DMS79 treated with DMSO at 0.1 percent for 48 hours (cell line): ENCODE measurements around the gene FLT3.
"Not testable (repeated sequence)": the region's sequence is repeated elsewhere in the genome, so short reads cannot be mapped to it uniquely, and the experiment has no call there.

Experiments
- DNase-seq: peaks from one replicate; lab custom pipeline; 2025; lab: John Stamatoyannopoulos, UW

FLT3 gene

DNA sequence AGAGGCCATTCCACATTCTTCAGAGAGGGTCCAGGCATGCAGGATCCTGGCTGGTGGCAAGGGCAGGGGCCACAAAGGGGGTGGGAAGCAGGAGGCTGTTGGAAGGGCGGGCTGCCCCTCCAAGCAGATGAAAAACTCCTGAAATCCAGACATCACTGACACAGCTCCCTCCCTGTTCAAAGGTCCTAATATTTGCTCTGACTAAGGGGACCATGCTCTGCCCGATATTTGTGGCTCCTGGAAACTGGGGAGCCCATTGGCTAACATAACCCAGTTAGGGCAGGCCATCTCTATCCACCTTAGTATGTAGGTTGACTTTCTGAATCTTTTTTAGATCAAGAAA lies 127.9 kb downstream of the FLT3 start:
- no peak for DNase-seq

DNA sequence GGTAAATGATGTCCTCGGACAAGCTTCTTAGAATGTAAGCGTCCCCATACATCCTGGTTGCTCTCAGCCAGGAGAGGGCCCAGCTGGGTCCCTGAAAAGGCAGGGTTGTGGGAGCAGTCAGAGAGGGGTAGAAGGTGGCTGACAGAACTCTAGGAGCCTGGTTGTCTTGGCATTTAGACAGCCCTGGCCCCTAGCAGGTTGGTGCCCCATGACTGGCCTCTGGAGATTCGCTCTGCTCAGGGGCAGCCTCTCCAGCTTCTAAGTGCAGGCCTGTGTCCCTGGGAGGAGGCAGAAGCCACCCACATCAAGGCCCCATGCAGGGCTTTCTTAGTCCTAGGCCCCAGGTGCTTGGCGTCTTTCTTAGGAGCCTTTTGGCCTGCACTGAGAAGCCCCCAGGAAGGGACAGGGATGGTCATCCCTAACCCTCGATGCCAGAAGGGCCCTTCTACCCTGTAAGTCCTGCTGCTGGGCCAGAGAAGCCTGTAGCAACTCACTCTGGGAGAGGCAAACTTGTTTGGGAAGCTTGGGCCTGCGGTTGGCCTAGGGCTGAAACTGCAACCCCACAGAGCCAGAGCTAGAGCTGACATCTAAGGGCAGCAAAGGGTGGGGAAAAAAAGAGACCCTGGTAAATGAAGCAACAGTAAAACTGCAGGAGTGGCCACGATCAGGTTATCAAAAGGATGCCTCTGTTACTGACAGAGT lies 128.4 kb downstream of the FLT3 start:
- no peak for DNase-seq

DNA sequence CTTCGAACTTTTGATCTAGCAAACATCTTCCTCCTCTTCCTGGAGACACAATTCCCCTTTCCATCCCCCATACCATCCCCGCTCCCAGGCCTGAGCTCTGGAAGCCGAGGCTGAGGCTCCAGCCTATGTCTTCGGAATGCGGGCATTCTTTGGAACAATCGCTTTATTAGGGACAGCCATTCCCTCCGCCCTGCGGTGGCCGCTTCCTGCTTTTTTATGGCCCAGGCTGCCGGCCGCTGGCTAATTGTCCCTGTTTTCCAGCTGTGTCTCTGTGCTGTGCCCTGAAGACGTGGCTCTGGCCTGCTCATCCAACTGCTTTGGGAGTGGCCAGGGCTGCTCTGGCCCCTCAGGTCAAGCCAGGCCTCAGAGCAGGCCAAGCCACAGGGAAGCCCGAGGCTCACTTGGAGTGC lies 129.1 kb downstream of the FLT3 start:
- DNase-seq: no peak

DNA sequence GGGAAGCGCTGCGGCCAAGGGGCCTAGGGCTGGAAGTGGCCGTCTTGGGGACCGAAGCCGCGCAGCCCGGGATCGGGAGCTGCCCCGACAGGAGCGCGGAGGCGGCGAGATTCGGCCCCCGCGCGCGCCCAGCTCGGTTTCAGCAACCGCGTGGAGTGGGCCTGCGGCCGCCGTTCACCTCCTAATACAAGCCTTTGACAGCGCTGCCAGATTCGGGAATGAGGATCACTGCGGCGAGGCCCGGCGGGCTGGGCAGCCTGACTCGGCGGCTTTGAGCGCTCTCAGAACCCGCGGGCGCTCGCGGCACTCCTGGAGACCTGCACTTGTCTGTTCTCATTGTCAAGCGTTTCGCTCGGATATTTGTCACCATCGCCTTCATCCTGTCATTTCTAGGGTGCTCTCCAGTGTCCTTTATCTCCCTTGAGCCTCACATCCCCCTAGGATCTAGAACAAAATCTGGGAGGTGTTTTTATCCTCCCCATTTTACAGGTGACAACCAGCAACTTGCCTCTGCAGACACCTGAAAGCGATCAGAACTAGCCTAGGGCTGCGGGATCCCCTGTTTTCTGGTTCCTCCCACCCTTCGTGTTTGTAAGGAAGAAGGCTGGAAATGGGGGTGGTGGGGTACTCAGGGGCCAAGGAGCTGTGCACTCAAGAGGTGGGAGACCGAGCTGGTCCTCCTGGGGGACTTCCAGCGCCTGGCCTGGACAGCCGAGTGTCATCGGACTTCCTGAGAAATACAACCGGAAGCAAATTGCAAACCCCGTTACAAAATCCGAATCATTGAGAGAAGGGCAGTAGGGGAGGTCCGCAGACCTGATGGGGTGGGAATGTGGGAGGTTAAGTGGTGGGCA lies 129.8 kb downstream of the FLT3 start:
- no peak for DNase-seq

DNA sequence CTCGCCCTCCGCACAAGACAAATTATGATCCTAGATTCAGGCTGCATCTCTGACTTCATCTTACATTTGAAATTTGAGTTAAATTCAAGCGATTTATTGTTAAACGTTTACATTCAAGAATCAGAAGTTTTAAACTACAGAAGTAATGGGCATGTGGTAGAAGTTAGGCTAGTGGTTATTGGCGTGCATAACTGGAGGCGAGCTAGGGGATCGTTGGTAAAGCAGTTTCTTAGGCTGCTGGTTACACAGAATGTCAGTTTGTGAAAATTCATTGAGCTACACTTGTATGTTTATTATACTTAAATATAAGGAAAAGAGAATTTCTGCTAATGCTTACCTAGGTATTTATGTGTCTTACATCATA lies 130.5 kb downstream of the FLT3 start:
- DNase-seq: no peak

DNA sequence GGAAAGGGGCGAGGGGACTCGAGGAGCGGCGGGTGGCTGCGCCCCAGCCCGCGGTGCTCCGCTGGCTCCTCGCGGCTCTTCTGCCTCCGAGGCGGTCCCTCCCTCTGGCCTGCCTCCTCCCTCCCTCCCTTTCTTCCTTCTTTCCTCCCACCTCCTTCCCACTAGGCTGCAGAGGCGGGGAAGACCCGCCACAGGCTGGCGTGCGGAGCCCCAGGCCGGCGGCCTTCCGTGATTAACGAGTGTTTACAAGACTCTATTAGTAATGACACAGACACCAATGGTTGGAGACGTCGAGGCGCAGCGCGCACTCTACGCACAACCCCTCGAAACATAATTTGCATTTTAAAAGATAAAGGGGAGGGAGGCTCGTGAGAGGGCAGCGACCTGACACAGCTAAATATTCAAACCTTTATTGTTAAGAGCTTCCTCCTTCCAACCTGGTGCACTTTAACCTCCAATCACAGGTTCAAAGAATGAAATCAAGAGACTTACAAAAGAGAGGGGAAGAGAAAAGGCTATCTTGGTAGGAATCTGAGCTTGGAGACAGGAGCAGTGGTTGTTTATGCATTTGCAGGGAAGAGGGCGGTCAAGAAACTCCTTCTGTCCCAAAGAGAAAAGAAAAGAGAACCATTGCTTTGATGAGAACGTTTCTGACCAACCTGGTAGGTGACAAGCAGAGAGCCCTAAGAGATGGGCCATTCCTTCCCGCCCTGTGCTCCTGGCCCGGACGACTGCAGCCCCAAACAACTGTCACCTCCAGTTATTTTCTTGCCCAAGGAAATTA lies 131.1 kb downstream of the FLT3 start, which contains the start of gene CDX2:
CDX2 (minus strand) TSS at position 234 of the 784 bp plus-strand sequence. CDS start 309 bp downstream, outside the sequence.
- no peak for DNase-seq

DNA sequence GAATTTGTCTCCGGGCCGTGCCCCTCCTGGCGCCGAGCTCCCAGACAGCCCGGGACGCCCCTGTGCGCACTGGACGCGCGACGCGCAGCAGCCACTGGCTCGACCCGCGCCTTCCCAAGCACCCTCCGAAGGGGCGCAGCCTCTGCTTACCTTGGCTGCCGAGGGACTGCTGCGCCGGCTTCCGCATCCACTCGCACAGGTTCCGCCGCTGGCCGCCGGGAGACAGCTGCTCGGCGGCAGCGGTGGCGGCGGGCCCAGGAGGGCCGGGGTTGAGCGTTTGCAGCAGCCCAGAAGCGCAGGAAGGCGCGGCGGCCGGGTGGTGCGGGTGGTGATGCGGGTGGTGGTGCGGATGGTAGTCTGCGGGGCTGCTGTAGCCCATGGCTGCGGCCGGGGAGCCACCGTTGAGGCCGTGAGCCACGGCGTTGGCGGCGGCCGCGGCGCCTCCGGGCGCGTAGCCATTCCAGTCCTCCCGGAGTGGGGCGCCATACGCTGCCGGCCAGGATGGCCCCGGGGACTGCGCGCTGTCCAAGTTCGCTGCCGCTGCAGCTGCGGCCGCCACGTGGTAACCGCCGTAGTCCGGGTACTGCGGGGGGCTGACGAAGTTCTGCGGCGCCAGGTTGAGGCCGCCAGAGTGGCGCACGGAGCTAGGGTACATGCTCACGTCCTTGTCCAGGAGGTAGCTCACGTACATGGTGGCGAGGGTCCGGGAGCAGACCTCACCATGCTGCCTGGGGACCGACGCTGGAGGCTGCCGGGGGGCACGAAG lies 131.9 kb downstream of the FLT3 start:
- DNase-seq: no peak

DNA sequence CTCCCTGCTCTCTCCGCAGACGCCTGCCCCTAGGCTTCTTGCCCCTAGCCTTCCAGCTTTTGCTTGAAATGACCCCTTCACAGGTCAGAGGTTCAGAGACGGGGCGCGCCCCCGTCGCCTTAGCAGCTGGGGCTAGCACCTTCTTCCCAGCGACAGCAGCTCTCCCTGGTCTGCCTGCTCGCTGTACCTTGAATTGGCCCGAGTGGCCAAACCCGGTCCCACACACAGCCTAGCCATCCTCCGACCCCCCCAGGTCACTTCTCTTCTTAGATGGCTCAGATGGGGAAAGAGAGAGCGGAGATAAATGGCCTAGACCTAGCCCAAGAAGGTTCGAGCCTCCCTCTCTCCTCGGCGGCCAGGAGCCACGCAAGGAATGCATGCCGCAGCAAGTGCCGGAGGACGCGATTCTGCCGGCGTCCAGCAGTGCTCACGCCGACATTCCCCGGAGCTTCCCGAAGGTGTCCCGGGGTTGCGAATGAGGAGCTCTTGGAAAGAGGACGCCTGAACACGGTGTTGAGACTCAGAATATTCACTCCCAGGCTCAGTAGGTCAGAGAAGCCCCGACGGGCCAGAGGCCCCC lies 132.6 kb downstream of the FLT3 start:
- DNase-seq: no peak

DNA sequence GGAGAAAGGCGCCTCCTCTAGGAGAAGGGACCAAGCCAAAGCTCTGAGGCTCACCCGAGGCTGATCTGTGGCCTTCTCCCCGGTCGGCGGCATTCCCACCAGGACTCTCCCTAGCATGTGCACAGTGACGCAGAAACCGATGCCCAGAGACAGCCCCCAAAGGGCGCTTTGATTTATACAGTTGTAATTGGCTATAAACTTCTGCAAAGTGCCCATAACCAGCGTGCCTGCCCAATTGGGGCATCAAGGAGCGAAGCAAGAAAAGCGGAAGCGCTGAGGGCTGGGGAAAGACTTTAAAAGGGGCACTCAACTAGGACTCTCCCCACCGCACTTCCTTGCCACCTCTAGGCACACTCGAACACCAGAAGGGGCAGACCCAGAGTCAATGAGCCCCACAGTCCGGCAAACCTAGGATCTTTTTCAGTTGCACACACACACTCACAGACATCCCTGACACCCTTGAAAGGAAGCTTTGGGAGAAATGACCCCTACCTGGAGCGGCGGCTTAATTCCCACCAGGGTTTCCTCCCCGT lies 133.1 kb downstream of the FLT3 start:
- no peak for DNase-seq

DNA sequence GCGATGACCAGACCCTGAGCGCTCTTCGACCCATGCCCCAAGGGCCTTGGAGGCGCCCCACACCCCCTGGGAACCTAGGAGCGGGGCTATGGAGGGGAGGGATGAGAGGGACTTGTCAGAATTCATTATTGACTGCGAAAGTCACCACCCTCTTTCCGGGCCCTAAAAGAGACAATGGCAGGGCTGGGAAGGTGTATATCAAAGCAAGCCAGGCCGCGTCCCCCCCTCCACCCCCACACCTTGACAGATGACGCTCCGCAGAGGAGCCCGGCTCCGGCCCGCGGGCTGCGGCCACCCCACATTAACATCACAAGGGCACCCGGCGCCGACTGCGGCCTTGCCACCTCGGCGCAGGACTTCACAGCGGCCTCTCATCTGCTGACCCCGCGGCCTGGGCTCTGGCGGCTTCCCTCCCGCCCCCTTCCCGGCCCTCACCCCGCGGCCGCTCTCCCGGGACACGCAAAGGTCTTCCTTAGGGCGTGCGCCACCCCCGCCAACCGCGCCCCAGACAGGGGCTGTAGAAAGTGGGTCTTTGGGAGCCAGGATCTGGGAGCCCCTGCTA lies 133.7 kb downstream of the FLT3 start:
- DNase-seq: no peak

DNA sequence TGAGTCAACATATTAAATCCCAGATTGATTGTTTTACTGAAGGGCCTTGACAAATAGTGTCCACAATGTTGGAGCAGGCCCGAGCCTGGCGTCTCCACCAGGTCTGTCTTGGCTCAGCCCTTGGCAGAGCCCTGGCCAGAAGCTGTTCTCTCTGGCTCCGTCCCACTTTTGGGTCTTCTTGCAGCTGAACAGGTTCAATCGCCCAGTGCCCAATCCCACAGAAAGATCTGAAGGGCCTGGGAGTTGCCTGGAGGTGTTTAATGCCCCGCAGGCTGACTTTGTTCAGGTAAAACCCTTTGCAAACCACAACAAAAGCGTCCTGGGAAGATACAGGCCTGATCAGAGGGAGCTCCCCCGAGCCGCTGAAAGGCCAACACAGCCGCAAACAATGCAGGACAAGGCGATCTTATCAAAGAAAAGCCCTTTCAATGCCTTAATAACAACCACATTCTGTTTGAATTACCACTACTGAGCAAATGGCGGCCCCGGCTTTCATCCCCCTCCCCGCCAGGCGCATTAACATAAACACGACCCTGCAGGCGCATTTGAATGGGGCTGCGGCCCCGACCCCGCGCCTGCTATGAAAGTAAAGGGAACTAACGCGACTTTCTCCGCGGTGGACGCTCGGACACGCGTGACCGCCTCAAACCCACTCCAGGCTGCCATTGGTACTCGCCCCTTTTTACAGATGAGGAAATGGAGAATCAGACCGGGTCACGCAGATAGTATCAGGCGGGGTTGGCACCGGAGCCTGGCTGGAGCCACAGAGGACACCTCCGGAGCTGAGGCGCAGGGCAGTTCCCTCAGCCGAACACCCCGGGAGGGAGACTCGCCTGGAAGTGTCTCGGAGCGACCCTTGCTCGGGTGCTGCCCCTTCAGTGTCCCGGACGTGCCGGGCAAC lies 134.4 kb downstream of the FLT3 start:
- no peak for DNase-seq

DNA sequence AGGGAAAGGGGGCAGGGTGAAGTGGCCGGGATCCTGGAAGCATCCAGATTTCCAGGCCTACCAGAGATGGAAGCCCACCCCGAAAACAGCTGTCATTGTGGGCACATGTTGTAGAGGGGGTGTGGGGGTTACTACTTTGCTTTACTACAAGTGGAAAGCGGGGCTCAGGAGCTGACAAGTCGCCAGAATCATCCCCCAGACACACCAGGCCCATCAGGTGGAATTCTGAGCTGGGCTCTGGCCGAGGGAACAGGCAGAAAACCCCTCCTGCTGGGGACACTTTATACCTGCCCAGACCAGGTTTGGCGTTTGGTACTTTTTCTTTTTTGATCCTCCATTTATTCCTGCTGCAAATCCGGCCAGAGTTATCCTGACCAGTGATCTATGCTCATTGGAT lies 135.0 kb downstream of the FLT3 start:
- no peak for DNase-seq

DNA sequence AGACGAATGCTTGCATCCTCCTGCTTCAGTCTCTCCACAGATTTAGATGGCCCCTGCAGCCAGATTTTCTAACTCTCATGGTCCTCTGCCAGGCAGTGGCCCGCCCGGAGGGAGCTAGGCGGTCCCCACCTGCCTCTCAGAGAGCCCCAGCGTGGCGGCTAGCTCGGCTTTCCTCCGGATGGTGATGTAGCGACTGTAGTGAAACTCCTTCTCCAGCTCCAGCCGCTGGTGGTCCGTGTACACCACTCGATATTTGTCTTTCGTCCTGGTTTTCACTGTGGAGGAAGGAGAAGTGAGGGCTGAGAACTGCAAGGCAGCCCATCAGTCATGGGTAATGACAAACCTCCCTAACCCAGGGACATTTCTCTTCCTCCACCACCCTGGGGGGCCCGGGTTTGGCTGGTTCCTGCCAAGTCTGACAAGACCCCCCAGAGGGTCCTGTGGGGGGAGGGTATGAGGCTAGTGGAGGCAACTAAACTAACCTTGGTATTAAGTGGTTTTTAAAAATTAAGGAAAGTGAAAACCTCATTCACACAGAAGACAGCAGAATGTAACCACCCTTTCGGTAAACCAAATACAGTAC lies 135.5 kb downstream of the FLT3 start:
- DNase-seq: no peak

DNA sequence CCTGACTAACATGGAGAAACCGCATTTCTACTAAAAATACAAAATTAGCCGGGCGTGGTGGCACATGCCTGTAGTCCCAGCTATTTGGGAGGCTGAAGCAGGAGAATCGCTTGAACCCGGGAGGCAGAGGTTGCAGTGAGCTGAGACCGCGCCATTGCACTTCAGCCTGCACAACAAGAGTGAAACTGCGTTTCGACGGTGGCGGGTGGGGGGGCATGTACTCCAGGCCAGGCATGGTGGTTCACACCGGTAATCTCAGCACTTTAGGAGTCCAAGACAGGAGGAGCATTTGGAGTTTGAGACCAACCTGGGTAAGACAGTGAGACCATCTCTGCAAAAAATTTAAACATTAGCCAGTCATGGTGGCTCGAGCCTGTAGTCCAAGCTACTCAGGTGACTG lies 136.2 kb downstream of the FLT3 start:
- not testable (repeated sequence) for DNase-seq

DNA sequence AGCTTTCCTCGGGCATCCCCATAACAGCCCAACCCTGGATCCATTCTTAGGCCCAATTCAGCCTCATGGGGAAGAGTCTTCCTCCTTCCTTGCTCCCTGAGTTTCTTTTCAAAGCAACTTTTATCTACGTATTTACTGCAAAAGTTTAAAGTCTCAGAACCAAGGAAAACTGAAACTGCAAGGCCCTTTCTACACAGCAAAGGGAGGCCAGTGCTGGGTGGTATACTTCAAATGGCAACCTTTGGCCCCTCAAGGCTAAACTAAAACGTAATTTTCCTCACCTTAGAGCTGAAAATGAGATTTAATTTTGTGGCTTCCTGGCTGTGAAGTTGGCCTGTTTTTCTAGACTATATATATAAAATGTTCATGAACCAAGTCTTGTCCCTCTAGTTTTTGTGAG lies 136.9 kb downstream of the FLT3 start:
- DNase-seq: no peak

DNA sequence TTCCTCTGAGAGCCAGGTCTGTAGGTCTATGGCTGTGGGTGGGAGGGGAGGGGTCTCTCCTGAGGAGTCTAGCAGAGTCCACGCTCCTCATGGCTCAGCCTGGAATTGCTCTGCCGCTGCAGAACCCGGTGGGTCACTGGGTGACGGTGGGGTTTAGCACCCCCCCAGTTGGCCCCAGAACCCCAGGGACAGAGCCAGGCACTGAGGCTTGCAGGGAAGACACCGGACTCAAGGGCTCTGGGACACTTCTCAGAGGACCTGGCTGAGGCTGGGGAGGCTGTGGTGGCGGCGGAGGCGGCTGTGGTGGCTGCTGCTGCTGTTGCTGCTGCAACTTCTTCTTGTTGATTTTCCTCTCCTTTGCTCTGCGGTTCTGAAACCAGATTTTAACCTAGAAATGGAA lies 137.4 kb downstream of the FLT3 start:
- DNase-seq: no peak

DNA sequence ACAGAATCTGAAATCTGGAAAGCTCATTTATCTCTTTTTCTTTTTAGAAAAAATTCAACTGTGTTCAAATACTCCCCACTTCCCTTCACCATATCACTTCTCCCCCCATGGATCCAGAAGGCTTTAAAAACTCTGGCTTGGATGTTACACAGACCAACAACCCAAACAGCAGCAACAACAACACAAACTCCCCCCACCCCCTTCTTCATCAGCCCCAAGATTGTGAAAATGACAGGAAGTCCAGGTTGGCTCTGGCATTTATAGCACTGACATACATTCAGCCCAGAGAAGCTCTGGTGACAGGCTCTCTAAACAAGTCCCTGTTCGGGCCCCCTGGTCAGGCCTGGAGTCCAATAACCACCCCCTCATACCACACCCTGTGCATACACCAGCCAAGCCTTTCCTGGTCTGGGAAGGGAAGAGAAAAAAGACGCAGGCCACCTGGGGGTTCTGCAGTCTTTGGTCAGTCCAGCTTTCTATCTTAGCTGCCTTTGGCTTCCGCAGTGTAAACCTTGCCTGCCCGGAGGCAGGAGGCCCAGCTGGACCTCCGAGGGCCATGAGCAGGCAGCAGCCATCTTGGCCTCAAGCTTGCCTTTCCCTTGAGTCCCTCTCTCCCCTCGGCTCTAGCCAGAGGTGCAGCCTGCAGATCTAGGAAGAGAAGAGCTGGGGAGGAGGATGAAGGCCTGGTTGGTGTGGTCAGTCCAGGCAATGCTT lies 138.1 kb downstream of the FLT3 start:
- no peak for DNase-seq

DNA sequence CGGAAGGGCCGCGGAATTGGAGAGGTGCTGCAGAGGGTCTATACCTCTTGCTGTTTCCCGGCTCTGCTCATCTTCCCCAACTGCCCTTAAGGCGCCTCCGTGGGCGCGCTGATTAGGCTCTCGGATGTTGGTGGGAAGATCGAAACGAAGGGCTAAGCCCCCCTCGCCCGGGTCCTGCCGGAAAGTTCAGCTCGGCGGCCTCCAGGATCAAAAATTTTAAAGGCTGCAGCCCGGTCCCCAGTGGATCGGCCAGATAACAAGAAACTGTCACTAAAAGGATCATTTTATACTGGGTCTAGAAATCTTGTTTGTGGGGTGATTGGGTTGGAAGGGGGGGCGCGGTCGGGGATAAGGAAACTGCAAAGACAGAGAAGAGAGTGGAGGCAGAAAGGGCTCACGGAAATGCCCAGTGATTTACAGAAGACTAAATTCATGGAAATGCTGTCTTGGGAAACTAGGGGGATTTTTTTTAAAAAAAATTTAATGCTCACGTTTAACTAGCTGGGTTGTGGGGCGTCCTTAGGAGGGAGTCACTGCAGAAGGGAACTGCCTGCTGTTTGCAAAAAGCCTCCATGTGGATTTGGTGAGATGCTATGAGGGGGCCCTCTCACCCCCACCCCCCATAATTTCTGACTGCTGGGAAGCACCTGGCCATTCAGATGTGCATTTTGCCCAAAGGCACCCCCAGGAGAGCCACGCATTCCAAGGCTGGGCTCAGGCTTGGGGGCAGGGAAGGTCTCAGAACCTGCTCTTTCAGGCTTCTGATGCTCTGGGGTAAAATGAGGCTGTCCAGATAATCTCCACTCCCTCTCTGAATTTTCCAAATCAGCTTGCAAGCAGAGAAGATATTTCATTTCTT lies 138.9 kb downstream of the FLT3 start:
- DNase-seq: no peak
